ENCODE measurements around the gene RPS19. TPM values are rescaled to one million over a fixed set of nuclear protein-coding genes. Genes with fewer than 3 reads are reported as not detected.

RPS19 gene
- total RNA-seq, 4 donors from 2014 or later, result 922 to 1,801 (median 1,460) TPM

GRCh38 chr19:41868120-41868988 lies 8.3 kb downstream of the RPS19 start:
- H3K27ac ChIP-seq, result peak overlapping the region in 1 of 4 donors; percentile 27
- H3K4me1 ChIP-seq, result peaks cover 0 to 88% (median 26%) of the 10 kb centered on the region in 3 donors
- no peak for TF ChIP-seq CTCF (IDR thresholded peaks at IDR 0.05)
- no peak for TF ChIP-seq POLR2A (IDR thresholded peaks at IDR 0.05)
- H3K9me3 ChIP-seq, result no peaks in the 10 kb centered on the region
- DNase-seq, result no peak
- intact Hi-C loops (cut with DNase I), result no loop called here
- H3K27me3 ChIP-seq, result no peaks in the 10 kb centered on the region
- H3K4me3 ChIP-seq, result no peak overlapping the region
- WGBS, 2 donors, result 50 to 63% methylated on average over 7 to 10 of the region's 10 CpGs
- peaks cover 33 to 96% (median 59%) of the 10 kb centered on the region in 3 donors for H3K36me3 ChIP-seq

DNA sequence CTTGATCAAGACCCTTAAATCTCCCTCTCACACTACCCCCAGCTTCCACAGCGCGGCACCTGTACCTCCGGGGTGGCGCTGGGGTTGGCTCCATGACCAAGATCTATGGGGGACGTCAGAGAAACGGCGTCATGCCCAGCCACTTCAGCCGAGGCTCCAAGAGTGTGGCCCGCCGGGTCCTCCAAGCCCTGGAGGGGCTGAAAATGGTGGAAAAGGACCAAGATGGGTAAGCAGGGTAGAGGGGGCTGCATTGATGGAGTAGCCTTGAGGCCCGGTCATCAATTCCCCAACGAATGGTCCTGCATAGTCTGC lies 8.9 kb downstream of the RPS19 start:
- TF ChIP-seq POLR2A (IDR thresholded peaks at IDR 0.05) (no peak), CTCF (IDR thresholded peaks at IDR 0.05) (no peak)
- intact Hi-C loops (cut with DNase I), result no loop called here
- peaks cover 31 to 90% (median 53%) of the 10 kb centered on the region in 3 donors for H3K36me3 ChIP-seq
- no peak for DNase-seq
- WGBS, 2 donors, result 83 to 100% methylated on average over 2 to 4 of the region's 12 CpGs
- no peak overlapping the region for H3K27ac ChIP-seq
- H3K4me3 ChIP-seq, result no peak overlapping the region
- H3K9me3 ChIP-seq, result no peaks in the 10 kb centered on the region
- no peaks in the 10 kb centered on the region for H3K27me3 ChIP-seq
- peaks cover 0 to 84% (median 24%) of the 10 kb centered on the region in 3 donors for H3K4me1 ChIP-seq

DNA sequence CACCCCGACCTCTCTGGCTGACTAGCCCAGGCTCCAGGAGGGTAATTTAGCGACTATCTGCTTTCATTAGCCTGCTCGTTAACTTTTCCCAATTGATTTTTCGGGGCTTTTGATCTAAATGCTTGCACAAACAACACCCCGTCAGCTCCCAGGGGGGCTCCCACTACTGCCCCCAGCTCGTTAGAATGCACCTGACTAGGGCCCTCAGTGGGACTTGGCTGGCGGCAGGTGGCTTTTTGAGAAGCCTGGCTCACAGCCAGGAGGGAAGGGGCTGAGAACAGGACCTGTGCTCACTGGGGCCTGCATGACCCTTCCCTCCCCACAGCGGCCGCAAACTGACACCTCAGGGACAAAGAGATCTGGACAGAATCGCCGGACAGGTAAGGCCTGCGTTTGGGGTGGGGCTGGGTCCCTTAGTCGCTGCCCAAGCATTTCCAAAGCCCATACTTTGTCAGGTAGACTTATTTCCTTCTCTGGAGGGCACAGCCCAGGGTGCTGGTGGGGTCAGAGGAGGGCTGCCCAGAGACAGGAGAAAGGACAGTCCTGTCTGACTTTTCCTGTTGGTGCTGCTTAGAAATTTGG lies 9.4 kb downstream of the RPS19 start:
- 66 to 85% methylated on average over 4 to 5 of the region's 13 CpGs for WGBS, 2 donors
- DNase-seq, result no peak
- Histone ChIP-seq H3K27ac (no peak overlapping the region), H3K36me3 (peaks cover 26 to 85% (median 47%) of the 10 kb centered on the region in 3 donors), H3K4me1 (peaks cover 0 to 79% (median 20%) of the 10 kb centered on the region in 3 donors), H3K9me3 (no peaks in the 10 kb centered on the region), H3K4me3 (no peak overlapping the region), H3K27me3 (no peaks in the 10 kb centered on the region)
- TF ChIP-seq POLR2A (IDR thresholded peaks at IDR 0.05), result no peak
- TF ChIP-seq CTCF (IDR thresholded peaks at IDR 0.05), result no peak
- intact Hi-C loops (cut with DNase I), result no loop called here

DNA sequence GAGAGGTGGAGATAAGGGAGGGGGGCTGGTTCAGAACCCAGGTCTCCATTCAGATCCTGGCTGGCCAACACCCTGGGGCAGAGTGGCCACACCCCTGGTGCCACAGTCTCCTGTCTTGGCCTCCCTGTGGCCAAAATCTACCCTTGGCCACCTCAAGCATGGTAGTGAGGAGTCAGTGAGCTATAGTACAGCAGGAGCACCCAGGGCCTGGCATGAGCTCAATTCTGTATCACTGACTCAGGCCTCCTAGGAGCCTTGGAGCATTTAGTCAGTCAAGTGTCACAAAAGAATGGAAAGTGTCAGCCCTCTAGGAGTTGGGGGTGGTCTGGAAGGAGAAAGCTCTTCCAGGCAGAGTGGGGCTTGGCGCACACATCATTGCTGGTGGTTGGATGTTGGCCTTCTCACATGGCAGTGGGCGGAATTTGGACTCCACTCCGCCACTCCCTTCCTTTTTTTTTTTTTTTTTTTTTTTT lies 10.4 kb downstream of the RPS19 start:
- Histone ChIP-seq H3K36me3 (peaks cover 21 to 75% (median 38%) of the 10 kb centered on the region in 3 donors), H3K4me1 (peaks cover 0 to 69% (median 15%) of the 10 kb centered on the region in 3 donors), H3K27ac (no peak overlapping the region), H3K4me3 (no peak overlapping the region), H3K27me3 (no peaks in the 10 kb centered on the region), H3K9me3 (no peaks in the 10 kb centered on the region)
- WGBS, 2 donors, result 57 to 60% methylated on average over 3 of the region's 3 CpGs
- no peak for DNase-seq
- intact Hi-C loops (cut with DNase I), result loop anchor here (10.0 kb wide), 1 partner anchor 84 kb away; the partner anchor contains the start of gene RABAC1
- TF ChIP-seq CTCF (IDR thresholded peaks at IDR 0.05) (no peak), POLR2A (IDR thresholded peaks at IDR 0.05) (no peak)

All from esophagus squamous epithelium (tissue), 5 donors.